ENCODE measurements around the gene TLL1. TPM values are rescaled to one million over a fixed set of nuclear protein-coding genes. Genes with fewer than 3 reads are reported as not detected.

Gene TLL1
- total RNA-seq, 2 donors from 2014 or later = 3.4 to 3.6 TPM

GRCh38 chr4:166019441-166020220 lies 146.6 kb downstream of the TLL1 start:
- ATAC-seq = no peak
- WGBS, 2 donors = 73 to 79% methylated on average over 2 of the region's 2 CpGs
- no peaks in the 10 kb centered on the region for H3K36me3 ChIP-seq (replicated peaks in 1 of 2; ENCODE audit: insufficient read depth in 1 of 2, low read depth in 2 of 2)
- intact Hi-C loops (cut with DNase I) = no loop called here
- no peaks in the 10 kb centered on the region for H3K4me1 ChIP-seq
- no peak for DNase-seq
- no peaks in the 10 kb centered on the region for H3K9me3 ChIP-seq
- TF ChIP-seq, protein P1, sequence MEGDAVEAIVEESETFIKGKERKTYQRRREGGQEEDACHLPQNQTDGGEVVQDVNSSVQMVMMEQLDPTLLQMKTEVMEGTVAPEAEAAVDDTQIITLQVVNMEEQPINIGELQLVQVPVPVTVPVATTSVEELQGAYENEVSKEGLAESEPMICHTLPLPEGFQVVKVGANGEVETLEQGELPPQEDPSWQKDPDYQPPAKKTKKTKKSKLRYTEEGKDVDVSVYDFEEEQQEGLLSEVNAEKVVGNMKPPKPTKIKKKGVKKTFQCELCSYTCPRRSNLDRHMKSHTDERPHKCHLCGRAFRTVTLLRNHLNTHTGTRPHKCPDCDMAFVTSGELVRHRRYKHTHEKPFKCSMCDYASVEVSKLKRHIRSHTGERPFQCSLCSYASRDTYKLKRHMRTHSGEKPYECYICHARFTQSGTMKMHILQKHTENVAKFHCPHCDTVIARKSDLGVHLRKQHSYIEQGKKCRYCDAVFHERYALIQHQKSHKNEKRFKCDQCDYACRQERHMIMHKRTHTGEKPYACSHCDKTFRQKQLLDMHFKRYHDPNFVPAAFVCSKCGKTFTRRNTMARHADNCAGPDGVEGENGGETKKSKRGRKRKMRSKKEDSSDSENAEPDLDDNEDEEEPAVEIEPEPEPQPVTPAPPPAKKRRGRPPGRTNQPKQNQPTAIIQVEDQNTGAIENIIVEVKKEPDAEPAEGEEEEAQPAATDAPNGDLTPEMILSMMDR (IDR thresholded peaks at IDR 0.05) = no peak
- no peak for TF ChIP-seq POLR2A (IDR thresholded peaks at IDR 0.05)
- no peak overlapping the region for H3K27ac ChIP-seq
- H3K4me3 ChIP-seq = no peak overlapping the region
- no peaks in the 10 kb centered on the region for H3K27me3 ChIP-seq

DNA sequence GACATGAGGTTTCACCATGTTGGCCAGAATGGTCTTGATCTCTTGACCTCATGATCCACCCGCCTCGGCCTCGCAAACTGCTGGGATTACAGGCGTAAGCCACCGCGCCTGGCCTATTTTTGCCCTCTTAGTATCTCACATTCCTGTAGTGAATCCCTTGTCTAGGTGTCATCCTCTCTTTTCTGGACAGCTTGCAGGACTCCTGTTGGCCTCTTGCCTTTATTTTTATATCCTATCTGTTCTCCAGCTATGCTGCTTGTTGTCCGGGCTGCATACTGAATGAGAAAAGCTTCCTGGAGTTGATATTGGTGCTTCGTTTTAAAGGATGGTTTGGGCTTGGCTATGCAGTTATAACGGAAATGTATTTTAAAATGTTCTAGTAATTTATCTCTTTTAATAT lies 148.6 kb downstream of the TLL1 start:
- Histone ChIP-seq H3K4me1 (no peaks in the 10 kb centered on the region), H3K9me3 (no peaks in the 10 kb centered on the region), H3K27ac (no peak overlapping the region), H3K27me3 (no peaks in the 10 kb centered on the region), H3K4me3 (no peak overlapping the region), H3K36me3 (replicated peaks in 1 of 2; ENCODE audit: insufficient read depth in 1 of 2, low read depth in 2 of 2) (no peaks in the 10 kb centered on the region)
- TF ChIP-seq POLR2A (IDR thresholded peaks at IDR 0.05) = no peak
- TF ChIP-seq, protein P1 (IDR thresholded peaks at IDR 0.05) = no peak
- WGBS, 2 donors = 91 to 93% methylated on average over 9 of the region's 9 CpGs
- ATAC-seq (no peak), DNase-seq (no peak)
- intact Hi-C loops (cut with DNase I) = no loop called here

GRCh38 chr4:166034965-166035364 lies 161.9 kb downstream of the TLL1 start:
- WGBS, 2 donors = 83 to 94% methylated on average over 2 of the region's 2 CpGs
- H3K27ac ChIP-seq = no peak overlapping the region
- TF ChIP-seq POLR2A (IDR thresholded peaks at IDR 0.05) = no peak
- TF ChIP-seq, protein P1 (IDR thresholded peaks at IDR 0.05) = no peak
- no peak overlapping the region for H3K4me3 ChIP-seq
- H3K27me3 ChIP-seq = no peaks in the 10 kb centered on the region
- no peaks in the 10 kb centered on the region for H3K36me3 ChIP-seq (replicated peaks in 1 of 2; ENCODE audit: insufficient read depth in 1 of 2, low read depth in 2 of 2)
- H3K9me3 ChIP-seq = no peaks in the 10 kb centered on the region
- ATAC-seq = no peak
- intact Hi-C loops (cut with DNase I) = no loop called here
- H3K4me1 ChIP-seq = no peaks in the 10 kb centered on the region
- DNase-seq = no peak

GRCh38 chr4:166039822-166040221 lies 166.8 kb downstream of the TLL1 start:
- intact Hi-C loops (cut with DNase I) = no loop called here
- Histone ChIP-seq H3K27ac (no peak overlapping the region), H3K27me3 (no peaks in the 10 kb centered on the region), H3K4me1 (no peaks in the 10 kb centered on the region), H3K9me3 (no peaks in the 10 kb centered on the region), H3K4me3 (no peak overlapping the region), H3K36me3 (replicated peaks in 1 of 2; ENCODE audit: insufficient read depth in 1 of 2, low read depth in 2 of 2) (no peaks in the 10 kb centered on the region)
- 18 to 29% methylated on average over 1 of the region's 1 CpG for WGBS, 2 donors
- TF ChIP-seq POLR2A (IDR thresholded peaks at IDR 0.05) = no peak
- TF ChIP-seq, protein P1 (IDR thresholded peaks at IDR 0.05) = no peak
- ATAC-seq (no peak), DNase-seq (no peak)

DNA sequence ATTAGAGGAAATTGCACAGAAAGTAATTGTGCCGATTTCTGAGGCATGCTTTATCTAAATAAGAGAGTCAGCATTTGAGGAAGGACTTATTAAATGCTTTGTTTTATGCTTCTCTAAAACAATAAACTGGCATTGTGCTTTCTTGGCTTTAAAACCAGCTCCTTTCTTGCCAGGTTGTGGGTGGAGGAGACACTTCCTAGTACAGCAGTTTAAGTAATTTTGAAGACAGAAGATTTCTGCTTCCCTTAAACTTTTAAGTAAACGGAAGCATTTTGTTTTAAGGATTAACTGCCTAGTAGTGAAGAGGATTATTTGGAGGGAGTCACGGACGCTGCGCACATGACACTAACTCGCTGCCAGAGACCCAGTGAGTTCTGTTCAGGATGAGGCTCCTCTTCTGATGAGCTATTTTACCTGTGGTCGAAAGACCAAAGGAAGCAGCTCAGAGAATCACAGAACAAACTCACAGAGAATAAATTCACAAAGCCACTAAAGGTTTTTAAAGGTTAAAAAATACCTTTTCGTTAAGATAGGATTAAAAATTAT lies 169.5 kb downstream of the TLL1 start:
- DNase-seq = no peak
- Histone ChIP-seq H3K27ac (no peak overlapping the region), H3K36me3 (replicated peaks in 1 of 2; ENCODE audit: insufficient read depth in 1 of 2, low read depth in 2 of 2) (no peaks in the 10 kb centered on the region), H3K4me3 (no peak overlapping the region), H3K27me3 (no peaks in the 10 kb centered on the region), H3K4me1 (no peaks in the 10 kb centered on the region), H3K9me3 (no peaks in the 10 kb centered on the region)
- WGBS, 2 donors = 66 to 75% methylated on average over 8 of the region's 8 CpGs
- TF ChIP-seq, protein P1 (IDR thresholded peaks at IDR 0.05) = no peak
- TF ChIP-seq POLR2A (IDR thresholded peaks at IDR 0.05) = no peak
- ATAC-seq = no peak
- intact Hi-C loops (cut with DNase I) = no loop called here

Data from body of pancreas (tissue), 4 donors.